ENCODE data around the gene MAST2.
A peak's percentile ranks its signal among the peaks of the same experiment; 100 is the strongest.

The MAST2 gene

GRCh38 chr1:45803299-45803780 lies at the start of gene MAST2:
TSS of gene MAST2 (plus strand) at chr1:45803612. CDS start at chr1:45803896, 284 bp downstream.
- TF ChIP-seq, protein P1, sequence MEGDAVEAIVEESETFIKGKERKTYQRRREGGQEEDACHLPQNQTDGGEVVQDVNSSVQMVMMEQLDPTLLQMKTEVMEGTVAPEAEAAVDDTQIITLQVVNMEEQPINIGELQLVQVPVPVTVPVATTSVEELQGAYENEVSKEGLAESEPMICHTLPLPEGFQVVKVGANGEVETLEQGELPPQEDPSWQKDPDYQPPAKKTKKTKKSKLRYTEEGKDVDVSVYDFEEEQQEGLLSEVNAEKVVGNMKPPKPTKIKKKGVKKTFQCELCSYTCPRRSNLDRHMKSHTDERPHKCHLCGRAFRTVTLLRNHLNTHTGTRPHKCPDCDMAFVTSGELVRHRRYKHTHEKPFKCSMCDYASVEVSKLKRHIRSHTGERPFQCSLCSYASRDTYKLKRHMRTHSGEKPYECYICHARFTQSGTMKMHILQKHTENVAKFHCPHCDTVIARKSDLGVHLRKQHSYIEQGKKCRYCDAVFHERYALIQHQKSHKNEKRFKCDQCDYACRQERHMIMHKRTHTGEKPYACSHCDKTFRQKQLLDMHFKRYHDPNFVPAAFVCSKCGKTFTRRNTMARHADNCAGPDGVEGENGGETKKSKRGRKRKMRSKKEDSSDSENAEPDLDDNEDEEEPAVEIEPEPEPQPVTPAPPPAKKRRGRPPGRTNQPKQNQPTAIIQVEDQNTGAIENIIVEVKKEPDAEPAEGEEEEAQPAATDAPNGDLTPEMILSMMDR (conservative IDR thresholded peaks at IDR 0.05) = no peak
- peak within 1 kb of the TSS; percentile 83 for H3K27ac ChIP-seq

- no peak overlapping the region for H3K27ac ChIP-seq
- TF ChIP-seq, protein P1 (conservative IDR thresholded peaks at IDR 0.05) = no peak
These were observed 47.7 kb upstream of the MAST2 start for GRCh38 chr1:45755697-45756096.

DNA sequence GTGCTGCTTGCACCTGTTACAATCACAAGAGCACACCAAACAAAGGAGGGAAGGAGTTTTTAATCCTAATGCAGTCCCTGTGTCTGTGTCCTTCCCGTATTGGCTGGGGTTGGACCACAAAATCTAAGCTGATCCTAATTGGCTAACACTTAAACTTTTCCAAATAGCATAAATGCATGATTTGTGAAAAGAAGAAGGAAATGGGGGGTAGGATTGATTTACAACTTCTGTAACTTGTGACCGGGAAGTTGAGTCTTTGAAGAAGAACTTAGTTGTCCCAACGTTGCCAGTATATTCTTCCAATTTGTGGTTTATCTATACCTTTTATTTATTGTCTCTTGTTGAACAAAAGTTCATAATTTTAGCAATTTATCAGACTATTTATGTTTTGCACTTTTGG lies 41.1 kb upstream of the MAST2 start:
- no peak overlapping the region for H3K27ac ChIP-seq
- TF ChIP-seq, protein P1 (conservative IDR thresholded peaks at IDR 0.05) = no peak

GRCh38 chr1:45765999-45766792 lies 37.2 kb upstream of the MAST2 start:
- TF ChIP-seq, protein P1 (conservative IDR thresholded peaks at IDR 0.05) = no peak
- H3K27ac ChIP-seq = no peak overlapping the region

GRCh38 chr1:45767035-45767434 lies 36.4 kb upstream of the MAST2 start:
- no peak overlapping the region for H3K27ac ChIP-seq
- TF ChIP-seq, protein P1 (conservative IDR thresholded peaks at IDR 0.05) = no peak

DNA sequence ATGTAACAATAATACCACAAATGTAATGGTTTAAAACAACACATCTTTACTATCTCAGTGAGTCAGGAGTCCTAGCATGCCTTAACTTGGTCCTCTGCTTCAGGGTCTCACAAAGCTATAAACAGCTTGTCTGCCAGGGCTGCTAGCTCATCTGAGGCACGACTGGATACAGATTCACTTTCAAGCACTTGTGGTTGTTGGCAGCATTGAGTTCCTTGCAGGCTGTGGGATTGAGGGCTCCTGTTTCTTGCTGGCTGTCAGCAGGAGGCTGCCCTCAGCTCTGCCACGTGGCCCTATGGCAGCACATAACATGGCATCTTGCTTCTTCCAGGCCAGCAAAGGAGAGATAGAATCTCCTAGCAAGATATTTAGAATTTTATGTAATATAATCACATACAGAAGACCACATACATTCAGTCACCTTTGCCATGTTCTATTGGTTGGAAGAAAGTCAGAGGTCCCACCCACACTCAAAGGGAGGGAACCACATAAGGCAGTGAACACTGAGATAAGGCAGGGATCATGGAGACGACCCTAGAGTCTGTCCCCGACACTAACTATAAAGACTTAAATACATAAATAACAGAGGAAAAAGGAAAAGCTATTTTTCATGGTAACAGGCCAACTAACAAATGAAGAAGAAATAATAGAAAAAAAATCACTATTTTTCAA lies 34.0 kb upstream of the MAST2 start:
- TF ChIP-seq, protein P1 (conservative IDR thresholded peaks at IDR 0.05) = no peak
- H3K27ac ChIP-seq = no peak overlapping the region

GRCh38 chr1:45772971-45773370 lies 30.4 kb upstream of the MAST2 start:
- H3K27ac ChIP-seq = no peak overlapping the region
- TF ChIP-seq, protein P1 (conservative IDR thresholded peaks at IDR 0.05) = no peak
